Activated CD8-positive, alpha-beta memory T cell treated with anti-CD3 and anti-CD28 coated beads for 24 hours (primary cell): ENCODE data around the gene SYNE1.

Experiments used
- DNase-seq: peaks from one replicate; pipeline ENCODE4 v3.0.0-alpha.2; 2020

Gene SYNE1

GRCh38 chr6:152127432-152128165, 509.6 kb downstream of the SYNE1 start:
- no peak for DNase-seq

GRCh38 chr6:152124429-152125074, 512.6 kb downstream of the SYNE1 start:
- no peak for DNase-seq

GRCh38 chr6:152123076-152123475, 514.1 kb downstream of the SYNE1 start:
- no peak for DNase-seq

- no peak for DNase-seq
These were observed 514.7 kb downstream of the SYNE1 start for GRCh38 chr6:152122434-152122833.

- no peak for DNase-seq
These were observed 515.3 kb downstream of the SYNE1 start for GRCh38 chr6:152121910-152122309.

- no peak for DNase-seq
These were observed 517.3 kb downstream of the SYNE1 start for GRCh38 chr6:152119831-152120230.

GRCh38 chr6:152118678-152119077, 518.5 kb downstream of the SYNE1 start:
- no peak for DNase-seq

GRCh38 chr6:152118224-152118623, 518.9 kb downstream of the SYNE1 start:
- no peak for DNase-seq

- DNase-seq, result no peak
These were observed 519.7 kb downstream of the SYNE1 start for GRCh38 chr6:152117156-152118133.

GRCh38 chr6:152112491-152113261, 524.5 kb downstream of the SYNE1 start:
- DNase-seq, result no peak

- DNase-seq, result no peak
These were observed 526.0 kb downstream of the SYNE1 start for GRCh38 chr6:152110886-152111820.

GRCh38 chr6:152107973-152108372, 529.2 kb downstream of the SYNE1 start:
- DNase-seq, result no peak

GRCh38 chr6:152100183-152100618, 537.0 kb downstream of the SYNE1 start:
- no peak for DNase-seq

GRCh38 chr6:152099446-152100182, 537.5 kb downstream of the SYNE1 start:
- no peak for DNase-seq

GRCh38 chr6:152098683-152099082, 538.5 kb downstream of the SYNE1 start:
- DNase-seq, result no peak

- DNase-seq, result no peak
These were observed 540.2 kb downstream of the SYNE1 start for GRCh38 chr6:152096863-152097496.

- DNase-seq, result no peak
These were observed 542.1 kb downstream of the SYNE1 start for GRCh38 chr6:152094992-152095592.

- DNase-seq, result no peak
These were observed 542.9 kb downstream of the SYNE1 start for GRCh38 chr6:152094276-152094675.

- DNase-seq, result no peak
These were observed 543.5 kb downstream of the SYNE1 start for GRCh38 chr6:152093711-152094110.
